ENCODE data around the gene IRAK2. TPM values are rescaled to one million over a fixed set of nuclear protein-coding genes. Genes with fewer than 3 reads are reported as not detected.
A peak's percentile ranks its signal among the peaks of the same experiment; 100 is the strongest.

IRAK2 gene
- total RNA-seq, 1 donor from 2014 or later = 0.26 TPM

DNA sequence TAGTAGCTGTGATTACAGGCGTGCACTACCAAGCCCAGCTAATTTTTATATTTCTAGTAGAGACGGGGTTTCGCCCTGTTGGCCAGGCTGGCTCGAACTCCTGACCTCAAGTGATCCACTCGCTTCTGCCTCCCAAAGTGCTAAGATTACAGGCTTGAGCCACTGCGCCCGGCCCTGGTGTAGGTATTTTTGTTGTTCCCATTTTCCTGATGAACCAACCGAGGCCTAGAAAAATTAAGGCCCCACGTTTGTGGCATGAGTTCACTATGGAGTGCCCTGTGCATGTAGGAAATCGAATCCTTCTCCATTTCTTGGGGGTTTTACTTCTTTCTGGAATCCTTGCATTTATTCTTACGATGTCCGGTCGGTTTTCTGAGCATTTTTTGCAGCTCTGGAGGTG lies 69.3 kb downstream of the IRAK2 start:
- H3K36me3 Mint-ChIP-seq = peaks cover 2% of the 10 kb centered on the region

DNA sequence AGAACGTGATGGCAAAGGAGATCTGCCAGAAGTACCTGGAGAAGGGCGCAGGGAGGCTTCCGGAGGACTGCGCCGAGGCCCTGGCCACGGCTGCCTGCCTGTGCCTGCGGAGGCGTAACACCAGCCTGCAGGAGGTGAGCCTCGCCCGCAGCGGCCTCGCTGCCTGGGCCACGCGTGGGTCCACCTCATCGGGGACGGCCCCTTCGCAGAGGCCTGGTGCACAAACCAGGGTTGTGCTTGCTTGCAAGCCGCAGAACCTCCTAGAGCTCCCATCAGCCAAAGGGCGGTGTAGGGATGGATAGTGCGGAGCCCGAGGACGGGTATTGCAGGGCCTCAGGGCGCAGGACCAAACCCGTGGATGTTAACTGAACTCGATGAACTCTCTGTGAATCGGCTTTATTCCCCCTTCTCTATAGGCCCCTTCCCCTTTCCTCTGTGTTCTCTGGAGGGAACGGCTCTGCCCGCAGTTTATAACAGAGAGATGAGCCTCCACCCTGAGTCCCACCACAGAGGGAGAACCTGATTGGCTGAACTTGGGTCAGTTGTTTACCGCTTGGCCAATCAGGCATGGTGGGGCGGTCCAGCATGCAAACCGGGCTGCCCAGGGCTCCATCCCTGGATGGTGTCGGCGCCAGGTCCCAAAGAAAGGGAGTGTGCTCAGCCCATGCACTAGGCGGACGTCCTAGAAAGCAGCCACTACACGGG lies 70.0 kb downstream of the IRAK2 start:
- H3K27ac Mint-ChIP-seq = peak overlapping the region; percentile 78
- Histone ChIP-seq H3K27ac (no peak overlapping the region), H3K27me3 (no peaks in the 10 kb centered on the region), H3K4me2 (no peak overlapping the region), H2AFZ (replicated peaks) (peak overlapping the region; percentile 70), H3K4me1 (no peaks in the 10 kb centered on the region), H3F3A (ENCODE audit: low read depth) (no peaks in the 10 kb centered on the region), H4K20me1 (ENCODE audit: low read depth) (no peaks in the 10 kb centered on the region), H3K79me2 (ENCODE audit: low read depth) (no peaks in the 10 kb centered on the region), H3K9ac (no peak overlapping the region), H3K36me3 (no peaks in the 10 kb centered on the region), H3K4me3 (no peak overlapping the region), H3K9me3 (ENCODE audit: low read depth) (peaks cover 3% of the 10 kb centered on the region)
- peak overlapping the region; percentile 33 for H3K4me3 Mint-ChIP-seq
- TF ChIP-seq CTCF (IDR thresholded peaks at IDR 0.05) (no peak), EZH2phosphoT487 (IDR thresholded peaks at IDR 0.05) (no peak), EZH2 (IDR thresholded peaks at IDR 0.05) (no peak)
- H3K27me3 Mint-ChIP-seq (ENCODE audit: insufficient read depth, low read depth) = peaks cover 2% of the 10 kb centered on the region
- H3K36me3 Mint-ChIP-seq = peaks cover 2% of the 10 kb centered on the region
- H3K9me3 Mint-ChIP-seq = no peaks in the 10 kb centered on the region
- peak; percentile 33 for DNase-seq (ENCODE audit: low spot score)
- peaks cover 8% of the 10 kb centered on the region for H3K4me1 Mint-ChIP-seq

More for the DNA sequence above, 69.3 kb downstream of the IRAK2 start:
- TF ChIP-seq EZH2 (IDR thresholded peaks at IDR 0.05) (no peak), CTCF (IDR thresholded peaks at IDR 0.05) (no peak), EZH2phosphoT487 (IDR thresholded peaks at IDR 0.05) (no peak)
- H3K36me3 ChIP-seq = no peaks in the 10 kb centered on the region
- H2AFZ ChIP-seq (replicated peaks) = no peak overlapping the region
- no peak overlapping the region for H3K4me2 ChIP-seq
- H3K79me2 ChIP-seq (ENCODE audit: low read depth) = no peaks in the 10 kb centered on the region
- Mint-ChIP-seq H3K4me3 (no peak overlapping the region), H3K27ac (peak overlapping the region; percentile 66), H3K9me3 (no peaks in the 10 kb centered on the region), H3K27me3 (ENCODE audit: insufficient read depth, low read depth) (peaks cover 2% of the 10 kb centered on the region), H3K4me1 (peaks cover 8% of the 10 kb centered on the region)
- H3K9me3 ChIP-seq (ENCODE audit: low read depth) = peaks cover 3% of the 10 kb centered on the region
- H3F3A ChIP-seq (ENCODE audit: low read depth) = no peaks in the 10 kb centered on the region
- H3K9ac ChIP-seq = no peak overlapping the region
- H3K4me3 ChIP-seq = no peak overlapping the region
- no peaks in the 10 kb centered on the region for H3K27me3 ChIP-seq
- DNase-seq (ENCODE audit: low spot score) = no peak
- no peaks in the 10 kb centered on the region for H4K20me1 ChIP-seq (ENCODE audit: low read depth)
- no peak overlapping the region for H3K27ac ChIP-seq
- H3K4me1 ChIP-seq = no peaks in the 10 kb centered on the region

DNA sequence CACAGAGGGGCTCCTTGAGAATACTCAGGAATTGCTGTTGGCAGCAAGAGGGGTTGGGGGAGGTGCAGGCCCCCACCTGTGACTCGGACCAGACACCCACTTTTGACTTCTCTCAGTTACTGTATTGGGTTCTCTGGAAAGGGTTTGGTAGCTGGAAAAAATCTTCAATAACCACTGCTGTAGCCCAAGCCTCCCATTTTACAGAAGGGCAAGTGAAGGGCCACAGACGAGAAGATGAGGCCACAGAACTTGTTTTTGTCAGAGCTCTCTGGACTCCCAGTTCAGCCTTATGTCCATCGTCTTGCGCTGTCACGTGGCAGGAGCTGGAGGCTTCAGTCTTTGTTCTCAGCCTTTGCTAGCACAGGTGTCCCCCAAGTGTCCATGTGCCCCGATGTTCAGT lies 70.8 kb downstream of the IRAK2 start:
- H3K27me3 Mint-ChIP-seq (ENCODE audit: insufficient read depth, low read depth) = peaks cover 4% of the 10 kb centered on the region
- H3K4me3 Mint-ChIP-seq = no peak overlapping the region
- H3K79me2 ChIP-seq (ENCODE audit: low read depth) = no peaks in the 10 kb centered on the region
- H3K27me3 ChIP-seq = no peaks in the 10 kb centered on the region
- no peak overlapping the region for H3K9ac ChIP-seq
- no peak for DNase-seq (ENCODE audit: low spot score)
- H3K4me3 ChIP-seq = no peak overlapping the region
- peaks cover 2% of the 10 kb centered on the region for H3K36me3 Mint-ChIP-seq
- peak overlapping the region; percentile 18 for H3K27ac Mint-ChIP-seq
- no peaks in the 10 kb centered on the region for H4K20me1 ChIP-seq (ENCODE audit: low read depth)
- no peaks in the 10 kb centered on the region for H3F3A ChIP-seq (ENCODE audit: low read depth)
- no peaks in the 10 kb centered on the region for H3K9me3 Mint-ChIP-seq
- H3K9me3 ChIP-seq (ENCODE audit: low read depth) = peaks cover 3% of the 10 kb centered on the region
- no peak overlapping the region for H3K27ac ChIP-seq
- no peaks in the 10 kb centered on the region for H3K4me1 ChIP-seq
- no peak for TF ChIP-seq CTCF (IDR thresholded peaks at IDR 0.05)
- no peak for TF ChIP-seq EZH2 (IDR thresholded peaks at IDR 0.05)
- TF ChIP-seq EZH2phosphoT487 (IDR thresholded peaks at IDR 0.05) = no peak
- peaks cover 8% of the 10 kb centered on the region for H3K4me1 Mint-ChIP-seq
- no peak overlapping the region for H2AFZ ChIP-seq (replicated peaks)
- H3K36me3 ChIP-seq = no peaks in the 10 kb centered on the region
- H3K4me2 ChIP-seq = no peak overlapping the region
